Central memory CD8-positive, alpha-beta T cell (primary cell): ENCODE measurements around the gene ZNF708.
A peak's percentile ranks its signal among the peaks of the same experiment; 100 is the strongest.
"Not testable (repeated sequence)": the region's sequence is repeated elsewhere in the genome, so short reads cannot be mapped to it uniquely, and the experiment has no call there.

Experiments
- ATAC-seq: fragments of 150-1000 bp; cut with Tn5 transposase; replicated peaks from 2 replicates; pipeline ENCODE4 v1.10.0; 2022; ENCODE audit warnings: mild to moderate bottlenecking, moderate FRiP score, moderate number of reproducible peaks; ENCODE audit not compliant: poor library complexity, severe bottlenecking; ENCODE audit errors: extremely low read depth
- DNase-seq, 2 donors: peaks; one replicate each; pipeline ENCODE4 v3.0.0; 2021; ENCODE audit warnings: low spot score in 2 of 2
- H3K27ac Mint-ChIP-seq: one replicate; pipeline ENCODE4 v1.8.0; 2022; ENCODE audit warnings: low read depth, mild to moderate bottlenecking, moderate library complexity, mixed read lengths
- H3K27me3 Mint-ChIP-seq: one replicate; pipeline ENCODE4 v1.8.0; 2022; ENCODE audit warnings: mixed read lengths
- H3K36me3 Mint-ChIP-seq: one replicate; pipeline ENCODE4 v1.8.0; 2022; ENCODE audit warnings: mild to moderate bottlenecking, moderate library complexity, mixed read lengths; ENCODE audit not compliant: insufficient read depth
- H3K4me1 Mint-ChIP-seq: one replicate; pipeline ENCODE4 v1.8.0; 2022; ENCODE audit warnings: mixed read lengths
- H3K4me3 Mint-ChIP-seq: one replicate; pipeline ENCODE4 v1.8.0; 2022; ENCODE audit warnings: mild to moderate bottlenecking, moderate library complexity, mixed read lengths
- H3K9me3 Mint-ChIP-seq: one replicate; pipeline ENCODE4 v1.8.0; 2022; ENCODE audit warnings: mixed read lengths

The ZNF708 gene

GRCh38 chr19:21328885-21329605 is at the start of gene ZNF708:
Gene ZNF708, minus strand, starts transcription at chr19:21329410. Its CDS starts 198 bp downstream, at chr19:21329212.
- H3K4me1 Mint-ChIP-seq = peaks cover 29% of the 10 kb centered on the region
- peak within 1 kb of the TSS; percentile 98 for H3K27ac Mint-ChIP-seq
- no peaks in the 10 kb centered on the region for H3K9me3 Mint-ChIP-seq
- DNase-seq = peak; percentile 58 to 80
- H3K4me3 Mint-ChIP-seq = peak within 1 kb of the TSS; percentile 99
- no peaks in the 10 kb centered on the region for H3K27me3 Mint-ChIP-seq
- ATAC-seq = peak; percentile 98
- peaks cover 28% of the 10 kb centered on the region for H3K36me3 Mint-ChIP-seq

GRCh38 chr19:21362291-21362690 is 33.1 kb upstream of the ZNF708 start:
- ATAC-seq = no peak
- peaks cover 20% of the 10 kb centered on the region for H3K4me1 Mint-ChIP-seq
- no peak overlapping the region for H3K27ac Mint-ChIP-seq
- no peak overlapping the region for H3K4me3 Mint-ChIP-seq
- no peaks in the 10 kb centered on the region for H3K9me3 Mint-ChIP-seq
- H3K27me3 Mint-ChIP-seq = no peaks in the 10 kb centered on the region
- peaks cover 14% of the 10 kb centered on the region for H3K36me3 Mint-ChIP-seq
- DNase-seq = no peak

- peak within 1 kb of the TSS; percentile 97 for H3K27ac Mint-ChIP-seq
- peak; percentile 64 to 68 for DNase-seq
- H3K36me3 Mint-ChIP-seq = peaks cover 14% of the 10 kb centered on the region
- no peaks in the 10 kb centered on the region for H3K27me3 Mint-ChIP-seq
- H3K4me1 Mint-ChIP-seq = peaks cover 17% of the 10 kb centered on the region
- peak within 1 kb of the TSS; percentile 99 for H3K4me3 Mint-ChIP-seq
- peak; percentile 97 for ATAC-seq
- no peaks in the 10 kb centered on the region for H3K9me3 Mint-ChIP-seq
These were observed 29.7 kb upstream of the ZNF708 start, which contains the start of gene ZNF738 for GRCh38 chr19:21358768-21359451. Gene ZNF738, plus strand, starts transcription at chr19:21359000. Its CDS starts 141 bp downstream, at chr19:21359141.

- Mint-ChIP-seq H3K27ac (no peak overlapping the region), H3K4me1 (no peaks in the 10 kb centered on the region), H3K4me3 (no peak overlapping the region), H3K9me3 (peaks cover 10% of the 10 kb centered on the region), H3K36me3 (peaks cover 2% of the 10 kb centered on the region), H3K27me3 (no peaks in the 10 kb centered on the region)
- DNase-seq (no peak), ATAC-seq (no peak)
These were observed 23.6 kb upstream of the ZNF708 start for GRCh38 chr19:21352830-21353229.

- H3K27me3 Mint-ChIP-seq = peaks cover 13% of the 10 kb centered on the region
- H3K27ac Mint-ChIP-seq, ATAC-seq, H3K9me3 Mint-ChIP-seq, H3K36me3 Mint-ChIP-seq, H3K4me3 Mint-ChIP-seq, DNase-seq, H3K4me1 Mint-ChIP-seq: not testable (repeated sequence)
These were observed 15.6 kb upstream of the ZNF708 start for GRCh38 chr19:21344841-21345240.

GRCh38 chr19:21335721-21336120 is 6.5 kb upstream of the ZNF708 start:
- DNase-seq (no peak), ATAC-seq (no peak)
- Mint-ChIP-seq H3K27me3 (no peaks in the 10 kb centered on the region), H3K4me3 (no peak overlapping the region), H3K27ac (no peak overlapping the region), H3K4me1 (no peaks in the 10 kb centered on the region), H3K9me3 (peaks cover 5% of the 10 kb centered on the region), H3K36me3 (peaks cover 5% of the 10 kb centered on the region)

- no peaks in the 10 kb centered on the region for H3K9me3 Mint-ChIP-seq
- DNase-seq (no peak), ATAC-seq (no peak)
- peaks cover 35% of the 10 kb centered on the region for H3K4me1 Mint-ChIP-seq
- H3K4me3 Mint-ChIP-seq = peak overlapping the region; percentile 99
- peaks cover 31% of the 10 kb centered on the region for H3K36me3 Mint-ChIP-seq
- H3K27me3 Mint-ChIP-seq = no peaks in the 10 kb centered on the region
- H3K27ac Mint-ChIP-seq = peak overlapping the region; percentile 98
These were observed 804 bp downstream of the ZNF708 start for GRCh38 chr19:21328406-21328805.

- H3K27me3 Mint-ChIP-seq = no peaks in the 10 kb centered on the region
- DNase-seq = no peak
- peaks cover 55% of the 10 kb centered on the region for H3K4me1 Mint-ChIP-seq
- H3K36me3 Mint-ChIP-seq = peaks cover 29% of the 10 kb centered on the region
- H3K9me3 Mint-ChIP-seq = no peaks in the 10 kb centered on the region
- no peak overlapping the region for H3K4me3 Mint-ChIP-seq
- H3K27ac Mint-ChIP-seq = no peak overlapping the region
- no peak for ATAC-seq
These were observed 3.0 kb downstream of the ZNF708 start for GRCh38 chr19:21326169-21326568.

GRCh38 chr19:21323000-21323399 is 6.2 kb downstream of the ZNF708 start:
- DNase-seq (no peak), ATAC-seq (no peak)
- Mint-ChIP-seq H3K9me3 (no peaks in the 10 kb centered on the region), H3K36me3 (peaks cover 24% of the 10 kb centered on the region), H3K4me3 (no peak overlapping the region), H3K27ac (peak overlapping the region; percentile 89), H3K27me3 (no peaks in the 10 kb centered on the region), H3K4me1 (peaks cover 68% of the 10 kb centered on the region)

GRCh38 chr19:21322528-21322927 is 6.7 kb downstream of the ZNF708 start:
- ATAC-seq (no peak), DNase-seq (no peak)
- Mint-ChIP-seq H3K27me3 (no peaks in the 10 kb centered on the region), H3K4me3 (no peak overlapping the region), H3K9me3 (no peaks in the 10 kb centered on the region), H3K4me1 (peaks cover 68% of the 10 kb centered on the region), H3K27ac (no peak overlapping the region), H3K36me3 (peaks cover 22% of the 10 kb centered on the region)

GRCh38 chr19:21321996-21322395 is 7.2 kb downstream of the ZNF708 start:
- peaks cover 73% of the 10 kb centered on the region for H3K4me1 Mint-ChIP-seq
- DNase-seq (no peak), ATAC-seq (no peak)
- no peaks in the 10 kb centered on the region for H3K9me3 Mint-ChIP-seq
- no peak overlapping the region for H3K27ac Mint-ChIP-seq
- peaks cover 18% of the 10 kb centered on the region for H3K36me3 Mint-ChIP-seq
- H3K4me3 Mint-ChIP-seq = peak overlapping the region; percentile 4
- H3K27me3 Mint-ChIP-seq = no peaks in the 10 kb centered on the region

- DNase-seq = no peak
- Mint-ChIP-seq H3K4me1 (peaks cover 71% of the 10 kb centered on the region), H3K27ac (peak overlapping the region; percentile 32), H3K4me3 (no peak overlapping the region), H3K9me3 (no peaks in the 10 kb centered on the region), H3K27me3 (no peaks in the 10 kb centered on the region), H3K36me3 (peaks cover 15% of the 10 kb centered on the region)
- no peak for ATAC-seq
These were observed 8.1 kb downstream of the ZNF708 start for GRCh38 chr19:21321134-21321533.

GRCh38 chr19:21317821-21318220 is 11.4 kb downstream of the ZNF708 start:
- no peaks in the 10 kb centered on the region for H3K27me3 Mint-ChIP-seq
- H3K4me1 Mint-ChIP-seq = peaks cover 60% of the 10 kb centered on the region
- DNase-seq (no peak), ATAC-seq (no peak)
- H3K4me3 Mint-ChIP-seq = no peak overlapping the region
- no peaks in the 10 kb centered on the region for H3K9me3 Mint-ChIP-seq
- H3K27ac Mint-ChIP-seq = no peak overlapping the region
- peaks cover 15% of the 10 kb centered on the region for H3K36me3 Mint-ChIP-seq
